H9 (cell line): ENCODE measurements around the gene SDK1. TPM values are rescaled to one million over a fixed set of nuclear protein-coding genes. Genes with fewer than 3 reads are reported as not detected.

Source experiments
- DNase-seq: peaks from one replicate; pipeline ENCODE4 v3.0.0-alpha.2; 2017
- H2AFZ ChIP-seq: one replicate; pipeline ENCODE4 v1.6.1; 2013; ENCODE audit warnings: mild to moderate bottlenecking, low read length, control low read depth, moderate library complexity
- H2AK5ac ChIP-seq: 2 replicates; pipeline ENCODE4 v1.6.1; 2013; ENCODE audit warnings: low read length, control low read depth, mixed read lengths; ENCODE audit not compliant: insufficient read length
- H2BK120ac ChIP-seq: one replicate; pipeline ENCODE4 v1.6.1; 2013; ENCODE audit warnings: low read depth, mild to moderate bottlenecking, low read length, control low read depth, inconsistent platforms; ENCODE audit not compliant: poor library complexity, severe bottlenecking
- H2BK12ac ChIP-seq: 2 replicates; pipeline ENCODE4 v1.6.1; 2013; ENCODE audit warnings: low read length, control low read depth, mixed read lengths, low read depth; ENCODE audit not compliant: insufficient read length
- H2BK15ac ChIP-seq: 2 replicates; pipeline ENCODE4 v1.6.1; 2013; ENCODE audit warnings: low read depth, low read length, control low read depth
- H2BK20ac ChIP-seq: one replicate; pipeline ENCODE4 v1.6.1; 2013; ENCODE audit warnings: low read depth, mild to moderate bottlenecking, low read length, control low read depth, inconsistent platforms; ENCODE audit not compliant: poor library complexity, severe bottlenecking
- H2BK5ac ChIP-seq: 2 replicates; pipeline ENCODE4 v1.6.1; 2013; ENCODE audit warnings: low read length, control low read depth, mixed read lengths; ENCODE audit not compliant: insufficient read length
- H3K14ac ChIP-seq: 2 replicates; pipeline ENCODE4 v1.6.1; 2013; ENCODE audit warnings: low read length, control low read depth; ENCODE audit not compliant: insufficient read depth
- H3K18ac ChIP-seq: 2 replicates; pipeline ENCODE4 v1.6.1; 2013; ENCODE audit warnings: low read depth, mild to moderate bottlenecking, mixed read lengths, low read length, control low read depth; ENCODE audit not compliant: insufficient read length
- H3K23ac ChIP-seq: 2 replicates; pipeline ENCODE4 v1.6.1; 2013; ENCODE audit warnings: low read length, control low read depth, mixed read lengths, low read depth; ENCODE audit not compliant: insufficient read length
- H3K23me2 ChIP-seq: 2 replicates; pipeline ENCODE4 v1.6.1; 2013; ENCODE audit warnings: low read depth, mild to moderate bottlenecking, mixed read lengths, low read length, control low read depth; ENCODE audit not compliant: insufficient read length, poor library complexity, severe bottlenecking
- H3K27ac ChIP-seq: 2 replicates; pipeline ENCODE4 v1.5.1; 2013; ENCODE audit warnings: low read length, control low read depth, mixed read lengths, low read depth; ENCODE audit not compliant: insufficient read length
- H3K27me3 ChIP-seq: 2 replicates; pipeline ENCODE4 v1.6.1; 2013; ENCODE audit warnings: low read length, control low read depth, inconsistent platforms; ENCODE audit not compliant: insufficient read depth
- H3K4ac ChIP-seq: 2 replicates; pipeline ENCODE4 v1.6.1; 2013; ENCODE audit warnings: low read depth, mild to moderate bottlenecking, control low read depth, inconsistent platforms, low read length, moderate library complexity
- H3K4me1 ChIP-seq: 2 replicates; pipeline ENCODE4 v1.6.1; 2013; ENCODE audit warnings: low read length, control low read depth, inconsistent platforms; ENCODE audit not compliant: insufficient read depth
- H3K4me2 ChIP-seq: 2 replicates; pipeline ENCODE4 v1.6.1; 2013; ENCODE audit warnings: low read length, control low read depth, mixed read lengths; ENCODE audit not compliant: insufficient read length, insufficient read depth
- H3K56ac ChIP-seq: 2 replicates; pipeline ENCODE4 v1.6.1; 2013; ENCODE audit warnings: low read depth, mild to moderate bottlenecking, mixed read lengths, low read length, control low read depth; ENCODE audit not compliant: insufficient read length
- H3K79me1 ChIP-seq: 2 replicates; pipeline ENCODE4 v1.6.1; 2013; ENCODE audit warnings: low read depth, mild to moderate bottlenecking, moderate library complexity, low read length, control low read depth, inconsistent platforms; ENCODE audit not compliant: insufficient read depth, poor library complexity, severe bottlenecking
- H3K79me2 ChIP-seq: 2 replicates; pipeline ENCODE4 v1.6.1; 2013; ENCODE audit warnings: low read length, control low read depth, inconsistent platforms; ENCODE audit not compliant: insufficient read depth
- H3K9ac ChIP-seq: 2 replicates; pipeline ENCODE4 v1.6.1; 2013; ENCODE audit warnings: low read length, control low read depth, mixed read lengths; ENCODE audit not compliant: insufficient read length; ENCODE audit errors: extremely low read depth
- H3K9me3 ChIP-seq: one replicate; pipeline ENCODE4 v1.6.1; 2013; ENCODE audit warnings: low read depth, low read length, inconsistent platforms; ENCODE audit not compliant: control insufficient read depth
- H3T11ph ChIP-seq: one replicate; pipeline ENCODE4 v1.6.1; 2013; ENCODE audit warnings: mild to moderate bottlenecking, low read length, control low read depth, inconsistent platforms
- H4K20me1 ChIP-seq: one replicate; pipeline ENCODE4 v1.6.1; 2013; ENCODE audit not compliant: control insufficient read depth, insufficient read length, insufficient read depth
- H4K5ac ChIP-seq: 2 replicates; pipeline ENCODE4 v1.6.1; 2013; ENCODE audit warnings: low read depth, mild to moderate bottlenecking, mixed read lengths, low read length, control low read depth; ENCODE audit not compliant: insufficient read length
- H4K8ac ChIP-seq: replicated peaks from 2 replicates; pipeline ENCODE4 v1.6.1; 2013; ENCODE audit warnings: low read length, control low read depth, mixed read lengths, low read depth; ENCODE audit not compliant: insufficient read length
- H4K91ac ChIP-seq: 2 replicates; pipeline ENCODE4 v1.6.1; 2013; ENCODE audit warnings: low read depth, mild to moderate bottlenecking, moderate library complexity, mixed read lengths, low read length, control low read depth; ENCODE audit not compliant: insufficient read length
- H3K27ac Mint-ChIP-seq, 3 experiments: 2 replicates in 2 of 3; 3 replicates in 1 of 3; pipeline ENCODE4 v1.8.0; 2020 to 2021; ENCODE audit warnings: mixed read lengths in 3 of 3, mild to moderate bottlenecking in 1 of 3, moderate library complexity in 1 of 3
- H3K27me3 Mint-ChIP-seq: 2 replicates; pipeline ENCODE4 v1.8.0; 2021; ENCODE audit warnings: low read depth, mild to moderate bottlenecking, moderate library complexity, mixed read lengths
- H3K36me3 Mint-ChIP-seq, 3 experiments: 2 replicates in 2 of 3; 3 replicates in 1 of 3; pipeline ENCODE4 v1.8.0; 2020 to 2021; ENCODE audit warnings: low read depth in 3 of 3, mixed read lengths in 3 of 3; ENCODE audit not compliant: insufficient read depth in 1 of 3
- H3K4me1 Mint-ChIP-seq, 2 experiments: 2 replicates each; pipeline ENCODE4 v1.8.0; 2020; ENCODE audit warnings: mixed read lengths in 2 of 2
- H3K4me3 Mint-ChIP-seq, 2 experiments: 2 replicates in 1 of 2; 3 replicates in 1 of 2; pipeline ENCODE4 v1.8.0; 2020 to 2021; ENCODE audit warnings: mild to moderate bottlenecking in 2 of 2, mixed read lengths in 2 of 2, moderate library complexity in 1 of 2
- H3K9me3 Mint-ChIP-seq, 2 experiments: 2 replicates in 1 of 2; 3 replicates in 1 of 2; pipeline ENCODE4 v1.8.0; 2020; ENCODE audit warnings: mild to moderate bottlenecking in 2 of 2, mixed read lengths in 2 of 2, moderate library complexity in 1 of 2
- CTCF ChIP-seq: fragments of 200-600 bp; sonication (generic); conservative IDR thresholded peaks from 3 replicates; pipeline ENCODE4 v1.8.0; 2021; ENCODE audit warnings: antibody characterized with exemption, mild to moderate bottlenecking
- WGBS: extraction: QIAGEN DNeasy Blood & Tissue Kit; methylation state at CpG from one replicate; pipeline ENCODE4 v1.1.7; 2013; ENCODE audit warnings: missing lambda C conversion rate, low lambda C conversion rate, mixed read lengths; ENCODE audit not compliant: insufficient read length; ENCODE audit errors: extremely low coverage; 5-methylcytosine and 5-hydroxymethylcytosine counted together
- total RNA-seq: library from RNA; stranded (reverse); gene quantifications from 2 replicates; pipeline ENCODE4 v1.2.1, GENCODE V29; 2021

The SDK1 gene
- total RNA-seq, 1 experiment from 2014 or later = 8.7 TPM

DNA sequence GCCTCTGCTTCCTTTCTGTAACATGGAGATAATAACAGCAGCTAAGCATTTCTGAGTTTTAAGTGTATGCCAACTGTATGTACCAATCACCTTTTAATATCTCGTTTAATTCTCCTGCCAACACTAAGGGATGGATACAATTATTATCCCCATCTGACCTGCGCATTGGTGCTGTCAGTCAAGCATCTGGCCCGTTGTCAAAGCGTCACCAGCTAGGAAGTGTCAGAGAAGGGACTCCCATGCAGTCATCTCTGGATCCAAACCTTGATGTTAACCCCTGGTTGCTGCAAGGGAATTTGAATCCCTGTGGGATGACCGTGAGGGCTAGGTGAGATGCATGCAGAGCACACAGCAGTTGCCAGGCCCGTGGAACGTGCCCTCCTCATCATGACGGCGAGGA, 506.8 kb downstream of the SDK1 start:
- H3K4me3 Mint-ChIP-seq = no peak overlapping the region
- no peaks in the 10 kb centered on the region; a peak in 1 of 7 replicates for H3K36me3 Mint-ChIP-seq
- Histone ChIP-seq H3K4ac (no peak overlapping the region), H2BK5ac (no peak overlapping the region), H4K20me1 (no peaks in the 10 kb centered on the region), H2BK20ac (no peak overlapping the region), H4K8ac (no peak overlapping the region), H3K79me2 (no peaks in the 10 kb centered on the region), H2BK15ac (no peak overlapping the region), H3K4me1 (no peaks in the 10 kb centered on the region; the same call in 1 of the 2 replicates), H3K18ac (no peak overlapping the region), H3K9ac (no peak overlapping the region), H3K23ac (no peak overlapping the region), H3K14ac (no peak overlapping the region), H2BK120ac (no peak overlapping the region), H2AK5ac (no peak overlapping the region), H2BK12ac (no peak overlapping the region), H4K91ac (no peak overlapping the region), H3K9me3 (no peaks in the 10 kb centered on the region), H3K27ac (no peak overlapping the region), H3K4me2 (no peak overlapping the region), H3K27me3 (no peaks in the 10 kb centered on the region), H4K5ac (no peak overlapping the region), H3K23me2 (no peaks in the 10 kb centered on the region), H2AFZ (no peak overlapping the region), H3T11ph (no peak overlapping the region), H3K79me1 (no peaks in the 10 kb centered on the region), H3K56ac (no peak overlapping the region)
- H3K4me1 Mint-ChIP-seq = peaks cover 29 to 34% of the 10 kb centered on the region in 2 experiments
- no peak for DNase-seq
- H3K27ac Mint-ChIP-seq = no peak overlapping the region
- no peaks in the 10 kb centered on the region for H3K9me3 Mint-ChIP-seq
- TF ChIP-seq CTCF = no peak
- no CpG with 5 or more reads among the region's 9 CpGs for WGBS
- H3K27me3 Mint-ChIP-seq = no peaks in the 10 kb centered on the region
